Activated CD8-positive, alpha-beta T cell treated with anti-CD3 and anti-CD28 coated beads, Interleukin-2, amount 10 ng/mL, durations not matched to agents 7 days and 5 days (primary cell): ENCODE results near the gene SMARCC1. TPM values are rescaled to one million over a fixed set of nuclear protein-coding genes. Genes with fewer than 3 reads are reported as not detected.
A peak's percentile ranks its signal among the peaks of the same experiment; 100 is the strongest.

Experiments
- ATAC-seq: fragments of 150-1000 bp; cut with Tn5 transposase; one replicate; pipeline ENCODE4 v1.10.0; 2021; ENCODE audit warnings: moderate library complexity
- CTCF ChIA-PET: fragments of 350-600 bp; sonication (Branson Sonifier 250); formaldehyde crosslinking; loops from one replicate; lab custom pipeline; 2021; ENCODE audit warnings: antibody characterized with exemption; lab: Charles Lee
- POLR2A ChIA-PET: fragments of 350-600 bp; sonication (Branson Sonifier 250); formaldehyde crosslinking; loops from one replicate; lab custom pipeline; 2021; ENCODE audit warnings: antibody characterized with exemption; lab: Charles Lee
- DNase-seq: peaks from one replicate; pipeline ENCODE4 v3.0.0-alpha.2; 2020
- H3K27ac Mint-ChIP-seq: one replicate; pipeline ENCODE4 v1.8.0; 2021; ENCODE audit warnings: mild to moderate bottlenecking, mixed read lengths
- H3K27me3 Mint-ChIP-seq: one replicate; pipeline ENCODE4 v1.8.0; 2021; ENCODE audit warnings: low read depth, mixed read lengths
- H3K36me3 Mint-ChIP-seq: one replicate; pipeline ENCODE4 v1.8.0; 2021; ENCODE audit warnings: low read depth, mixed read lengths
- H3K4me1 Mint-ChIP-seq: one replicate; pipeline ENCODE4 v1.8.0; 2021; ENCODE audit warnings: low read depth, mixed read lengths
- H3K4me3 Mint-ChIP-seq: one replicate; pipeline ENCODE4 v1.8.0; 2021; ENCODE audit warnings: mild to moderate bottlenecking, mixed read lengths
- H3K9me3 Mint-ChIP-seq: one replicate; pipeline ENCODE4 v1.8.0; 2022; ENCODE audit warnings: mixed read lengths; ENCODE audit not compliant: insufficient read depth
- total RNA-seq, 2 experiments: library from RNA; stranded (reverse); gene quantifications; one replicate each; pipeline ENCODE4 v1.2.3, GENCODE V29; 2021

Gene SMARCC1
- total RNA-seq, 2 experiments from 2014 or later, result 76.4 to 98.1 TPM

DNA sequence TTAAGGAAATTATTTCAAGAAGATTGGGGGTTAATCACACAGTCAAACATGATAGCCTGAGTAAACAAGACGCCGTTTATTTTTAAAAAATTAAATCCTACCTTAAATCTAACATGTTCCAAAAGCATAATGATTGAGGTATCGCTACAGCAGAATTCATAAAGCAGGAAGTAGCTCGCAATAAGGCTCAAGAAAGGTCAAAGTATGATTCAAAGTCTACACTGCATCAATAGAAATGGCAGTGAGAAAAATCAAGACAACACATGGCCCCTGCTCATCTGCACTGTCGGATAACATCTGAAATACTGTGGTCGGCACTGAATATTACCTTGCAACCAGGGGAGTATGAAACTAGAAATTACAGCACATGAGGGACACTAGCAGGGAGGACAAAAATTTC, 93.2 kb downstream of the SMARCC1 start:
- Mint-ChIP-seq H3K4me3 (no peak overlapping the region), H3K27me3 (no peaks in the 10 kb centered on the region), H3K9me3 (no peaks in the 10 kb centered on the region), H3K36me3 (peaks cover 44% of the 10 kb centered on the region), H3K27ac (no peak overlapping the region), H3K4me1 (no peaks in the 10 kb centered on the region)
- DNase-seq (no peak), ATAC-seq (no peak)
- ChIA-PET CTCF (no interaction called here), POLR2A (no interaction called here)

DNA sequence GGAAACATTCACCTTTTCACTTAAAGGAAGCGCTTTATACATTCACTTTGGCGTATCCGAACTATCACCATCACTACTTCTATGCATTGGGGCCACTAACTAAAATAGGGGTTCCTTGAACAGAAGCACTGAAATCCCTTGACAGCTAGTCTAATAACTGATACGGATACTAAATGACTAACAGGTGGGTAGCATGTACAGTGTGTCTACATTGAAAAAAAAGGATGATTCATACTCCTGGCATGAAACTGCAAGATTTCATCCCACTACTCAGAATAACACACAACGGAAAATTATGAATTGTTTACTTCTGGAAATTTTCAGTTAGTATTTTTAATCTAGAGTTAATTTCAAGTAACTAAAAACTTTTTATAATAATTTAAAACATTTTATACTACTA, 96.7 kb downstream of the SMARCC1 start:
- ATAC-seq (no peak), DNase-seq (no peak)
- H3K9me3 Mint-ChIP-seq, result no peaks in the 10 kb centered on the region
- no peaks in the 10 kb centered on the region for H3K27me3 Mint-ChIP-seq
- no peak overlapping the region for H3K4me3 Mint-ChIP-seq
- POLR2A ChIA-PET, result interaction anchor here (0.6 kb wide), 1 partner anchor 246 kb away, joined by 6 read pairs; no protein-coding TSS in a partner anchor
- H3K4me1 Mint-ChIP-seq, result no peaks in the 10 kb centered on the region
- CTCF ChIA-PET, result interaction anchor here (1.6 kb wide), 1 partner anchor 16 kb away, joined by 3 read pairs; no protein-coding TSS in a partner anchor
- H3K36me3 Mint-ChIP-seq, result peaks cover 32% of the 10 kb centered on the region
- no peak overlapping the region for H3K27ac Mint-ChIP-seq

DNA sequence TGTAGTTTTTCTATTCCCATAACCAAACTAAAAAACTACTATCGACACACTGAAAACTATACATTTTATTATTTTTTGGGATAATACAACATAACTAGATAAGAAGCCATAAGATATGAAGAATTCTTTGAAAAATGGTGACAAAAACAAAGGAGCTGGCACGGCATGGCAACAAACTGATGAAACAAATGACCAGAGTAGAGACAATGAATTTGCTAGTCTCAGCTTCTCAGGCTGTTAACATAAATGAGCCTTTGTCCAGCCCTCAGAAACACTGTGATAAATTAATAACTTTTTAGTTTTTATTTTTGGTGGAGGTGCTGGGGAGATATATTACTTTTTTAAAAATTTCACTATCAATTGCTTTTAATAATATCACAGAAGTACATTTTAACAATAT, 100.7 kb downstream of the SMARCC1 start:
- ATAC-seq, result no peak
- H3K27ac Mint-ChIP-seq, result no peak overlapping the region

DNA sequence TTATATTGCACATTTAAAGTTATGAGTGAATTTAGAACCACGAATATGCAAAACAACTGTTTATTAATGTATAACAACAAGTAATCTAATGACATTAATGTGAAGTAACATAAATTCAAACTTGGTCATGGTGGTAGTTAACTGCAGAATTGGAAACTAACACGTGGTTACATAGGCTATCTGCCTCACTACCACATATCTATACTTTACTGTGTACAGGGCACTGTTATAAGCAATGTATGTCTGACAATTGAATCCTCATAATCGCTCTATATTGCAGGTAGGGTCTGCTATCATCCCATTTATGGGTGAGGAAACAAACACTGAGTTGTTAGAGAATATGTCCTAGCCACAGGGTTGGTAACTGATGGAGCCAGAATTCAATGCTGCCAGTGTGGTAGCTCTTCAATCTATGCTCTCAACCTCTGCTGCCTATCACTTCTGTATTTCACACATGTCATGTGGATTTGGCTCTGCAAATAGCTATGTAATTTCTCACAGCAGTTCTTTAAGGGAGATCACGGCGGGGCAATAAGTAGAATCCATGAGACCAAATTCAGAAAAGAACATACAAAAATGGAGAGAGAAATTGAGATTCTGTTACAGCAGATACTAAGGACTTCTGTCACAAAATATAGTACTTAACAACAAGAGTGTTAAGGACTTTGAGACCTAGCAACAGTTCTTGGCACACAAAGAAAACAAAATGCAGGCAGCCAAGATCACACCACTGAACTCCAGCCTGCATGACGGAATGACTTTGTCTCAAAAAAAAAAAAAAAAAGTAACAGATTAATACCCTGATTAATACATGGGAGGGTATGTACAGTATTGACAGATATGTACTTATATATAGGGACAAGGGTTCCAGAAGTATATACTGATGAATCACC, 103.0 kb downstream of the SMARCC1 start:
- Mint-ChIP-seq H3K4me3 (no peak overlapping the region), H3K27me3 (no peaks in the 10 kb centered on the region), H3K4me1 (peaks cover 9% of the 10 kb centered on the region), H3K36me3 (peaks cover 50% of the 10 kb centered on the region), H3K9me3 (no peaks in the 10 kb centered on the region), H3K27ac (no peak overlapping the region)
- POLR2A ChIA-PET, result interaction anchor here (0.6 kb wide), 1 partner anchor 87 kb away, joined by 3 read pairs; no protein-coding TSS in a partner anchor
- CTCF ChIA-PET, result no interaction called here
- no peak for DNase-seq
- peak; percentile 49 for ATAC-seq

More for the DNA sequence above, 100.7 kb downstream of the SMARCC1 start:
- CTCF ChIA-PET, result no interaction called here
- H3K4me3 Mint-ChIP-seq, result no peak overlapping the region
- no peak for DNase-seq
- peaks cover 9% of the 10 kb centered on the region for H3K4me1 Mint-ChIP-seq
- no peaks in the 10 kb centered on the region for H3K27me3 Mint-ChIP-seq
- H3K9me3 Mint-ChIP-seq, result no peaks in the 10 kb centered on the region
- POLR2A ChIA-PET, result no interaction called here
- peaks cover 39% of the 10 kb centered on the region for H3K36me3 Mint-ChIP-seq

DNA sequence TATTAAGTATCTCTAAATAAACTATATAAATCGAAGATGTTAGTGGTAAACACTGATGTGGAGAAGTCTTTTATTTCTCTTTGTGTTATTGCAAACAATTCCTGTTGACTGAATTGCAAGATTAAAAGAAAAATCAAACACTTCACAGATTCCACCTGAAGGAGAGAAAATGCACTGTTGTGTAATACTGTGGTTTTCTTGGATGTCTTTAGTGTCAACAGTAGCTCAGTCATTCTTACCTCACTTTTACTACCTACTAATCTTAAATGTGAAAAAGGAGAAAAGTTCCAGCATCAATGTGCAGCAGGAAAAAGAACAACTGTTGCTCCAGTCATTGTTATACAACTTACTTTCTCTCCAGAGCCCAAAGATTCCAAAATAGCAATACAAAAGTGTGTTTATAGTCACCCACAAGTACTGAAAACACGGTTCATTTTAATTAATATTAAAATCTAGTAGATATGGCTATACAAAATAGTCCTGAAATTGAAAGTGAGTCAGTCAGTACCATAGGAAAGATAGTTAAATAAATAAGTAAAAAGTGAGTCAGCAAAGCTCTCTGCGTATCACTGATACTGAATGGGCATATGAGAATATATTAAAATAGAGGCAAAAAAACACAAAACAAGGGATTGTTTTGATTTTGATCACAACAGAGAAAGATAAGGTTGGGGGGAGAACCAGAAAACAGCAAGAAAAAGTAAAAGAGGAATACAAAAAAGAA, 112.5 kb downstream of the SMARCC1 start:
- Mint-ChIP-seq H3K4me3 (no peak overlapping the region), H3K27ac (no peak overlapping the region), H3K9me3 (no peaks in the 10 kb centered on the region), H3K4me1 (peaks cover 5% of the 10 kb centered on the region), H3K36me3 (peaks cover 25% of the 10 kb centered on the region), H3K27me3 (no peaks in the 10 kb centered on the region)
- CTCF ChIA-PET, result interaction anchor here (0.6 to 1.5 kb wide), 4 partner anchors 15 to 364 kb away, joined by 3 to 6 read pairs (median 3); no protein-coding TSS in a partner anchor
- DNase-seq (no peak), ATAC-seq (no peak)
- POLR2A ChIA-PET, result no interaction called here

DNA sequence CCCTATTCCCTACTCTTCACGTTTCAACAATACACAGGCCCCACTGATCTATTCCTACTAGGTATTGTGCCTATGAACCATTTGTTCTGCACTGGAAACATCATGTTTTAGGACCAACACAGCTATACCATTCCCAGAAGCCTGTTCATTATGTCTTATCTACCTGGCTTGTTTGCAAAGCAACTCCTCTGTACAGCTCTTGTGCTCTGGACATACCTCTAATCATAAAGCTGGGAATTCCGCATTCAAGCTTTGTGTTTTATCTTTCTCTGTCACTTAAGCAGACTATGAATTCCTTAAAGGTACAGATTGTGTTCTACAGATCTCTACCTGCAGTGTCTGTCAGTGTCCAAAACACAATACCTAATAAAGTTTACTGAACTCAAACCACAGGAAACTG, 115.6 kb downstream of the SMARCC1 start:
- no peak overlapping the region for H3K4me3 Mint-ChIP-seq
- H3K36me3 Mint-ChIP-seq, result peaks cover 14% of the 10 kb centered on the region
- ChIA-PET CTCF (no interaction called here), POLR2A (no interaction called here)
- H3K4me1 Mint-ChIP-seq, result peaks cover 2% of the 10 kb centered on the region
- no peaks in the 10 kb centered on the region for H3K9me3 Mint-ChIP-seq
- H3K27ac Mint-ChIP-seq, result no peak overlapping the region
- ATAC-seq (no peak), DNase-seq (no peak)
- no peaks in the 10 kb centered on the region for H3K27me3 Mint-ChIP-seq

DNA sequence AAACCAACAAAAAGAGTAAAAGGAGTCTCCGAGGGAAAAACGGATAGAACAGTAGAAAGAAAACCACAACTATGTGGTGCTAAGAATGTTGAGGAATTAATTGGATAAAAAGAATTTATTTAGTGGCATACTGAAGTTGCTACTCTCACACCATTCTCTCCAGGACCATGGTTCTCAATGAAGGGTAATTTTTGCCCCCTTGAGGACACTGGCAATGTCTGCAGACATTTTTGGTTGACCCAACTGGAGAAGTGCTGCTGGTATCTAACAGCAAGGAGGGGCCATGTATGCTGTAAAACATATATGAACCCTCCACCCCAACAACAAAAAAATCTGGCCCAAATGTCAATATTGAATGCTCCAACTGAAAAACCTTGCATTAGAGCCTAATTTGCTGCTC, 117.2 kb downstream of the SMARCC1 start:
- Mint-ChIP-seq H3K27me3 (no peaks in the 10 kb centered on the region), H3K4me3 (no peak overlapping the region), H3K27ac (no peak overlapping the region), H3K36me3 (peaks cover 18% of the 10 kb centered on the region), H3K9me3 (no peaks in the 10 kb centered on the region), H3K4me1 (no peaks in the 10 kb centered on the region)
- DNase-seq, result no peak
- ChIA-PET CTCF (interaction anchor here (0.6 kb wide), 1 partner anchor 16 kb away, joined by 3 read pairs; no protein-coding TSS in a partner anchor), POLR2A (interaction anchor here (0.9 kb wide), 1 partner anchor 142 kb away, joined by 3 read pairs; no protein-coding TSS in a partner anchor)
- ATAC-seq, result no peak

DNA sequence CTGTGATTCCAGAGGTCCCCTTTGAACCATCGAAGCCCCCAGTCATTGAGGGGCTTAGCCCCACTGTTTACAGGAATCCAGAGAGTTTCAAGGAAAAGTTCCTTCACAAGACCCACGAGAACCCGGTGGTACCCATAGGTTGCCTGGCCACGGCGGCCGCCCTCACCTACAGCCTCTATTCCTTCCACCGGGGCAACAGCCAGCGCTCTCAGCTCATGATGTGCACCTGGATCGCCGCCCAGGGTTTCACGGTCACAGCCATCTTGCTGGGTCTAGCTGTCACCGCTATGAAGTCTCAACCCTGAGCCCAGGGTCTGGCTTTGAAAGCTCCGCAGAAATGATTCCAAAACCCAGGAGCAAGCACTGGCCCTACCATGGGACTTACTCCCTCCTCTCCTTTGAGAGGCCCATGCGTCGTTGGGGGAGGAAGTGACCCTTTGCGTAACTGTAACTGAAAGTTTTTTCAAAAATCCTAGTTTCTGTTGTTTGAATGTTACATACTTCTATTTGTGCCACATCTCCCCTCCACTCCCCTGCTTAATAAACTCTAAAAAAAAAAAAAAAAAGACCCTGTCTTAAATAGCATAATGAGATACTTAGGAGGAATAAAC, 118.0 kb downstream of the SMARCC1 start:
- Mint-ChIP-seq H3K4me1 (no peaks in the 10 kb centered on the region), H3K4me3 (no peak overlapping the region), H3K27ac (no peak overlapping the region), H3K36me3 (peaks cover 23% of the 10 kb centered on the region), H3K9me3 (no peaks in the 10 kb centered on the region), H3K27me3 (no peaks in the 10 kb centered on the region)
- POLR2A ChIA-PET, result no interaction called here
- CTCF ChIA-PET, result no interaction called here
- DNase-seq (no peak), ATAC-seq (no peak)

DNA sequence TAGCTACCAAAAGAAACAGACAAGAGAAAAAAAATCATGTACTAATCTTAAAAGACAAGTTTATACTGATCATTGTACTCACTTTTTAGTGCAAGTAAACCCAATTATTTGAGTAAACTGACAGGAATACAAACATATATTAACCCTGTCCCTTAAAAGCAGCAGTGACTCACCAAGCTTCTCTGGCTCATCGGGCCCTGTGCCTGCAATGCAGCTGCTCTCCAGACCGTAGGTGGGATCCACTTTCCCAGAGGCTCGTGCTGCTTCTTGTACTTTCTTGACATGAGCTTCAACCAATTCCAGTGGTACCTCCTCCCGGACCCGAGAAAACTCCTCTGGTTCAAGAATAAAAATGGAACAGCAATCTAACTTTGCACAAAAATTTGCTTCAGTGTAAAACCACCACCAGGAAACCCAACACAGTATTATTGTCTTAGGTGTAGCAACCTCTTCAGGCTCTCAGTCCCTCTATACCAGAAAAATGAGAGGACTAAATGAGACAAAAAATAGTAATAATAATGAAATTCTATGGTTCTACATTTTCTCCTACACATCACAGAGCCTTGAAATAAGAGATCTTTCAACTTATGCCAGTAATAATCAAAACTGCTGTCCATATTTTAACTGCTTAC, 120.5 kb downstream of the SMARCC1 start:
- DNase-seq, result no peak
- no peaks in the 10 kb centered on the region for H3K4me1 Mint-ChIP-seq
- no peak overlapping the region for H3K4me3 Mint-ChIP-seq
- H3K36me3 Mint-ChIP-seq, result peaks cover 42% of the 10 kb centered on the region
- CTCF ChIA-PET, result no interaction called here
- POLR2A ChIA-PET, result no interaction called here
- no peaks in the 10 kb centered on the region for H3K27me3 Mint-ChIP-seq
- no peak for ATAC-seq
- no peak overlapping the region for H3K27ac Mint-ChIP-seq
- peaks cover 4% of the 10 kb centered on the region for H3K9me3 Mint-ChIP-seq

DNA sequence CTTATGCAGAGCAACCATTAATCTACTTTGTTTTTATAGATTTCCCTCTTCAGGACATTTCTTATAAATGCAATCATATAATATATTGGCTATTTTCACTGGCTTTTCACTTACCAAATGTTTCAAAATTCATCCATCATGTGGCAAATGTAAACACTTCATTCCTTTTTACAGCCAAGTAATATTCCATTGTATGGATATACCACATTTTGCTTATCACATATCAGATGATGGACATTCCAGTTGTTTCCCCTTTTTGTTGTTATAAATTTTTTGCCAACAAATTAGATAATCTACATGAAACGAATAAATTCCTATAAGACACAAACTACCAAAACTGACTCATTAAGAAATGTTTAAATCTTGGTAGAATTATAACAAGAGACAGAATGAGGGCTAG, 123.2 kb downstream of the SMARCC1 start:
- Mint-ChIP-seq H3K36me3 (peaks cover 49% of the 10 kb centered on the region), H3K4me1 (no peaks in the 10 kb centered on the region), H3K27ac (no peak overlapping the region), H3K27me3 (no peaks in the 10 kb centered on the region), H3K9me3 (peaks cover 4% of the 10 kb centered on the region), H3K4me3 (no peak overlapping the region)
- ATAC-seq, result no peak
- CTCF ChIA-PET, result no interaction called here
- POLR2A ChIA-PET, result no interaction called here
- no peak for DNase-seq

DNA sequence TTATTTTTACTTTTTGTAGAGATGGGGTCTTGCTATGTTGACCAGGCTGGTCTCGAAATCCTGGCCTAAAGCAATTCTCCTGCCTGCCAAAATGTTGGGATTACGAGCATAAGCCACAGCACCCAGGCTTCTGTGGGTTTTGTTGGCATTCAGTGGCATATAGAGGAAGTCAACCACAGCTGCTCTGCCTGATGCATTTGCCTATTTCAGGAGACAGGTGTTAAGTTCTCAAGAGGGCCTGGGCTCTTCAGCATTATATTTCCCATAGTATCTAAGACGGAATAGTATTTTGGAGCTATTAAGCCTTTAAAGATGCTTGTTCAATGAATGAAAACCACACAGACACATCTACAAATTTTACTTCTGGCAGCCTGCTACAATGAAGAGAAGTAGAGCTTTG, 129.6 kb downstream of the SMARCC1 start:
- H3K4me3 Mint-ChIP-seq, result no peak overlapping the region
- no peak for ATAC-seq
- DNase-seq, result no peak
- H3K9me3 Mint-ChIP-seq, result peaks cover 4% of the 10 kb centered on the region
- H3K4me1 Mint-ChIP-seq, result no peaks in the 10 kb centered on the region
- no peak overlapping the region for H3K27ac Mint-ChIP-seq
- H3K36me3 Mint-ChIP-seq, result peaks cover 19% of the 10 kb centered on the region
- no peaks in the 10 kb centered on the region for H3K27me3 Mint-ChIP-seq
- CTCF ChIA-PET, result interaction anchor here (0.6 kb wide), 1 partner anchor 34 kb away, joined by 3 read pairs; no protein-coding TSS in a partner anchor
- POLR2A ChIA-PET, result no interaction called here
